ENCODE measurements around the gene METTL18. TPM values are rescaled to one million over a fixed set of nuclear protein-coding genes. Genes with fewer than 3 reads are reported as not detected.

METTL18 gene
- total RNA-seq, 4 donors from 2014 or later: 1.2 to 5.5 (median 2.3) TPM

DNA sequence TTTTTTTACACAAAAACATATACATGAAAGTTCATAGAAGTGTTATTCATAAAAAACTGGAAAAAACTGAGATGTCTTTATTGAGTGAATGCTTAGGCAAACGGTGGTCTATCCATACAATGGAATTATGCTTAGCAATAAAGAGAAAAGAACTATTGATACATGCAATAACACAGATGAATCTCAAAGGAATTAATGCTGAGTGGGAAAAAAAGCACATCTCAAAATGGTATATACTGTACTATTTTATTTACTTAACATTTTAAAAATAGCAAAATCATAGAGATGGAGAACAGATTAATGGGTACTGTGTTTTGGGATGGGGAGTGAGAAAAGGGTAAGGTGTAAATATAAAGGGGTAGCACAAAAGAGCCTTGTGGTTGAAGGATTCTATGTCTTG lies 29.8 kb downstream of the METTL18 start:
- TF ChIP-seq POLR2AphosphoS5 (IDR thresholded peaks at IDR 0.05) (no peak), POLR2A (IDR thresholded peaks at IDR 0.05) (no peak)
- WGBS: 71% methylated on average over 1 of the region's 1 CpG
- Histone ChIP-seq H3K27me3 (no peaks in the 10 kb centered on the region), H3K4me1 (no peaks in the 10 kb centered on the region), H3K27ac (no peak overlapping the region), H3K4me3 (no peak overlapping the region), H3K9me3 (no peaks in the 10 kb centered on the region), H3K36me3 (no peaks in the 10 kb centered on the region)
- DNase-seq (ENCODE audit: low spot score in 2 of 2): no peak

DNA sequence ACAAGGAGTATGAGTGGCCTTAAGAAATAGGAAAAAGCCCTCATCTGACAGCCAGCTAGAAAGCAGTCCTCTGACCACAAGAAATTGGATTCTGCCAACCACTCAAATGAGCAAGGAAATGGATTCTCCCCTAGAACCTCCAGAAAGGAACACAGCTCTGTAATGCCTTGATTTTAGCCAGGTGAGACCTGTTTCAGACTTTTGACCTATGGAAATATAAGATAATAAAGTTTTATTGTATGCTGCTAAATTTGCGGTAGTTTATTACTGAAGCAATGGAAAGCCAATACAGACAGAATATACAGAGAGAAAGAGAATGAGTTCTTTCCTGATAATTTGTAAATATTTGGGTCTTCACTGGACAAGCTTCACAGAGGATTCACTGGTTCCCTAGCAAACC lies 32.0 kb downstream of the METTL18 start:
- Histone ChIP-seq H3K9me3 (no peaks in the 10 kb centered on the region), H3K4me1 (no peaks in the 10 kb centered on the region), H3K27me3 (no peaks in the 10 kb centered on the region), H3K27ac (no peak overlapping the region), H3K36me3 (no peaks in the 10 kb centered on the region), H3K4me3 (no peak overlapping the region)
- no peak for DNase-seq (ENCODE audit: low spot score in 2 of 2)
- 96% methylated on average over 1 of the region's 1 CpG for WGBS
- no peak for TF ChIP-seq EP300 (IDR thresholded peaks at IDR 0.05)

DNA sequence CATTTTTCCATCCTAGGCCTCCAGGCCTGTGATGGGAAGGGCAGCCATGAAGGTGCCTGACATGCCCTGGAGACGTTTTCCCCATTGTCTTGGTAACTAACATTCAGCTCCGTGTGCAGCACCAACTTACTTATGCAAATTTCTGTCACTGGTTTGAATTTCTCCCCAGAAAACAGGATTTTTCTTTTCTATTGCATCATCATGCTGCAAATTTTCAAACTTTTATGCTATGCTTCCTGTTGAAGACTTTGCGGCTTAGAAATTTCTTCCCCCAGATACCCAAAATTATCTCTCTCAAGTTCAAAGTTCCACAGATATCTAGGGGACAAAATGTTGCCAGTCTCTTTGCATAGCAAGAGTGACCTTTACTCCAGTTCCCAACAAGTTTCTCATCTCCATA lies 35.7 kb downstream of the METTL18 start:
- H3K36me3 ChIP-seq: no peaks in the 10 kb centered on the region
- H3K27ac ChIP-seq: no peak overlapping the region
- DNase-seq (ENCODE audit: low spot score in 2 of 2): no peak
- peaks cover 11% of the 10 kb centered on the region for H3K27me3 ChIP-seq
- TF ChIP-seq POLR2AphosphoS5 (IDR thresholded peaks at IDR 0.05): no peak
- TF ChIP-seq, protein P1, sequence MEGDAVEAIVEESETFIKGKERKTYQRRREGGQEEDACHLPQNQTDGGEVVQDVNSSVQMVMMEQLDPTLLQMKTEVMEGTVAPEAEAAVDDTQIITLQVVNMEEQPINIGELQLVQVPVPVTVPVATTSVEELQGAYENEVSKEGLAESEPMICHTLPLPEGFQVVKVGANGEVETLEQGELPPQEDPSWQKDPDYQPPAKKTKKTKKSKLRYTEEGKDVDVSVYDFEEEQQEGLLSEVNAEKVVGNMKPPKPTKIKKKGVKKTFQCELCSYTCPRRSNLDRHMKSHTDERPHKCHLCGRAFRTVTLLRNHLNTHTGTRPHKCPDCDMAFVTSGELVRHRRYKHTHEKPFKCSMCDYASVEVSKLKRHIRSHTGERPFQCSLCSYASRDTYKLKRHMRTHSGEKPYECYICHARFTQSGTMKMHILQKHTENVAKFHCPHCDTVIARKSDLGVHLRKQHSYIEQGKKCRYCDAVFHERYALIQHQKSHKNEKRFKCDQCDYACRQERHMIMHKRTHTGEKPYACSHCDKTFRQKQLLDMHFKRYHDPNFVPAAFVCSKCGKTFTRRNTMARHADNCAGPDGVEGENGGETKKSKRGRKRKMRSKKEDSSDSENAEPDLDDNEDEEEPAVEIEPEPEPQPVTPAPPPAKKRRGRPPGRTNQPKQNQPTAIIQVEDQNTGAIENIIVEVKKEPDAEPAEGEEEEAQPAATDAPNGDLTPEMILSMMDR (IDR thresholded peaks at IDR 0.05): no peak
- TF ChIP-seq POLR2A (IDR thresholded peaks at IDR 0.05): no peak
- no peak for TF ChIP-seq EP300 (IDR thresholded peaks at IDR 0.05)
- H3K4me3 ChIP-seq: no peak overlapping the region
- 81% methylated on average over 3 of the region's 3 CpGs for WGBS
- no peaks in the 10 kb centered on the region for H3K4me1 ChIP-seq
- no peaks in the 10 kb centered on the region for H3K9me3 ChIP-seq

DNA sequence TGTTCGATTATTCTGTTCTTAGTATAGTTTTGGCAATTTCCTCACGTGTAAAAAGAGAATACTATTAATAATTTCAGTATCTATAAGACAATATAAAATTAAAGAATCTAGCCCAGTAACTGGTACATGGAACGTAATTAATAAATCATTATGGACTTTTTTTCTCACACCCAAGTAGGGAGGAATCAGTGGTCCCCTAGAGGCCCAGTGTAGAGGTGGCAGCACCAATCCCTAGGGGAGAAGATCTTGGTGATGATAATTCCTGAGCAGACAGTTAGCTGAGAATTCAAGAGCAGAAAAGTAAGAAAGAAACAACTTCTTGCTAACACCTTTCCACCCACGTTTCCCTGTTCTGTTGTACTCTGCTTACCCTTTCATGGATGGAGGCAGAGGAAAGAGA lies 41.2 kb downstream of the METTL18 start:
- Histone ChIP-seq H3K36me3 (no peaks in the 10 kb centered on the region), H3K9me3 (no peaks in the 10 kb centered on the region), H3K4me1 (no peaks in the 10 kb centered on the region), H3K4me3 (no peak overlapping the region), H3K27me3 (peaks cover 11% of the 10 kb centered on the region), H3K27ac (no peak overlapping the region)
- TF ChIP-seq POLR2A (IDR thresholded peaks at IDR 0.05) (no peak), EP300 (IDR thresholded peaks at IDR 0.05) (no peak), POLR2AphosphoS5 (IDR thresholded peaks at IDR 0.05) (no peak)
- TF ChIP-seq, protein P1 (IDR thresholded peaks at IDR 0.05): no peak
- 70% methylated on average over 4 of the region's 4 CpGs for WGBS
- DNase-seq (ENCODE audit: low spot score in 2 of 2): no peak

DNA sequence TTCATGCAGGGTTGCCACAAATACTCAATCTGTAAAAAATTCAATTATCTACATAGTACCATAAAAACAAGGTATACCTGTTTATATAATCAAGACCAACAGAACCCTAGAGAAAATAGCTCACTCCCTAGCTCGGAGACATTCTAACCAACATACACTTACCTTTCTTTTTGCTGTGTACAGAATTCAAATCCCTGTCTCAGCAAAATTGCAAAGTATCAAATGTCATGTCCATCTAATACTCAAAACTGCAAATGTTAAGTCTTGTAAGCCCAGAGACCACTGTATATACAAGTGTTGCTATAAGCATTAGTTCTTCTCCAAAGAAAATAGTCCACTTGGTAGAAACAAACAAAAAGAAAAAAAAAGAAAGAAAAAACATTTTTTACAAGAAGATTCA lies 44.7 kb downstream of the METTL18 start:
- no peak for TF ChIP-seq POLR2A (IDR thresholded peaks at IDR 0.05)
- TF ChIP-seq POLR2AphosphoS5 (IDR thresholded peaks at IDR 0.05): no peak
- TF ChIP-seq EP300 (IDR thresholded peaks at IDR 0.05): no peak
- TF ChIP-seq, protein P1 (IDR thresholded peaks at IDR 0.05): no peak
- WGBS: 82% methylated on average over 1 of the region's 1 CpG
- no peaks in the 10 kb centered on the region for H3K9me3 ChIP-seq
- DNase-seq (ENCODE audit: low spot score in 2 of 2): no peak
- no peaks in the 10 kb centered on the region for H3K36me3 ChIP-seq
- peaks cover 6% of the 10 kb centered on the region for H3K27me3 ChIP-seq
- no peak overlapping the region for H3K27ac ChIP-seq
- no peak overlapping the region for H3K4me3 ChIP-seq
- no peaks in the 10 kb centered on the region for H3K4me1 ChIP-seq

DNA sequence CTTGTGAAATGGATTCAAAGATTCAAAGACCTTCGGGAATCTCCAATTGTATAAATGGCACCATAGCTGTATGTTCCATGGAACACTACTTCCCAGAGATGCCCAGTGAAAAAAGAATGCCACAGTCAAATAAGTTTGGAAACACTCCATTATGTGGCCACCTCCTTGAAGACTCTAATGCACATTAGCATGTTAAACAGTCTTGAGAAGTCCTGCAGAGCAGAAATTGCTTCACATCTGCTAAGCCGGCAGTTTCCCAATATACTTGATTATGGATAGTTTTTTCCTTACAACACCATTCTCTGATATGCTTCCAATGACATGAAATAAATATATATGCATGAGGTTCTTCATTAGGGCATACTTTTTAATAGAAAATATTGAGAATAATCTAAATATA lies 48.2 kb downstream of the METTL18 start:
- no peak for DNase-seq (ENCODE audit: low spot score in 2 of 2)
- Histone ChIP-seq H3K27ac (no peak overlapping the region), H3K4me3 (no peak overlapping the region), H3K4me1 (peaks cover 2% of the 10 kb centered on the region), H3K9me3 (no peaks in the 10 kb centered on the region), H3K36me3 (no peaks in the 10 kb centered on the region), H3K27me3 (peaks cover 7% of the 10 kb centered on the region)
- TF ChIP-seq EP300 (IDR thresholded peaks at IDR 0.05): no peak
- TF ChIP-seq POLR2A (IDR thresholded peaks at IDR 0.05): no peak
- no peak for TF ChIP-seq POLR2AphosphoS5 (IDR thresholded peaks at IDR 0.05)
- TF ChIP-seq, protein P1 (IDR thresholded peaks at IDR 0.05): no peak
- WGBS: 88% methylated on average over 2 of the region's 2 CpGs
